PC-3 (cell line): Measurements from ENCODE around the gene CHRND. TPM values are rescaled to one million over a fixed set of nuclear protein-coding genes. Genes with fewer than 3 reads are reported as not detected.
A peak's percentile ranks its signal among the peaks of the same experiment; 100 is the strongest.

ENCODE experiments used
- ATAC-seq: fragments of 200-7000 bp; cut with Tn5 transposase; 2 replicates; pipeline ENCODE4 v1.9.1; 2020; ENCODE audit warnings: mild to moderate bottlenecking, moderate library complexity
- BruUV-seq: library from RNA; stranded (reverse); fragments of 400-500 nt; replicated peaks from 2 replicates; lab custom pipeline; 2021; lab: Mats Ljungman, UMichigan
- CTCF ChIA-PET: fragments of 300-600 bp; sonication (Branson Sonifier 250); formaldehyde crosslinking; loops from one replicate; lab custom pipeline; 2022; ENCODE audit warnings: antibody characterized with exemption; lab: Charles Lee
- POLR2A ChIA-PET: fragments of 300-600 bp; sonication (Branson Sonifier 250); formaldehyde crosslinking; loops from one replicate; lab custom pipeline; 2022; ENCODE audit warnings: antibody characterized with exemption; ENCODE audit not compliant: unreplicated experiment; lab: Charles Lee
- DNase-seq: peaks from one replicate; pipeline ENCODE4 v3.0.0-alpha.2; 2015
- H2AFZ ChIP-seq: fragments of 300-600 bp; sonication (generic); 2 replicates; pipeline ENCODE4 v1.6.0; 2016; ENCODE audit warnings: antibody characterized with exemption, low read length
- H3F3A ChIP-seq: fragments of 300-600 bp; sonication (generic); one replicate; pipeline ENCODE4 v1.6.0; 2017; ENCODE audit warnings: antibody characterized with exemption, low read length, control low read depth, mild to moderate bottlenecking; ENCODE audit not compliant: unreplicated experiment
- H3K27ac ChIP-seq: fragments of 300-600 bp; sonication (generic); 2 replicates; pipeline ENCODE4 v1.5.1; 2016; ENCODE audit warnings: mild to moderate bottlenecking, low read length
- H3K27me3 ChIP-seq: fragments of 300-600 bp; sonication (generic); 2 replicates; pipeline ENCODE4 v1.6.1; 2016; ENCODE audit warnings: low read length, mixed read lengths
- H3K36me3 ChIP-seq: fragments of 300-600 bp; sonication (generic); 2 replicates; pipeline ENCODE4 v1.6.1; 2016; ENCODE audit warnings: low read depth, mixed run types, low read length, mixed read lengths
- H3K4me1 ChIP-seq: fragments of 300-600 bp; sonication (generic); 2 replicates; pipeline ENCODE4 v1.5.1; 2016; ENCODE audit warnings: low read length; ENCODE audit not compliant: insufficient read depth
- H3K4me2 ChIP-seq: fragments of 300-600 bp; sonication (generic); 2 replicates; pipeline ENCODE4 v1.6.0; 2016; ENCODE audit warnings: low read length
- H3K4me3 ChIP-seq: fragments of 300-600 bp; sonication (generic); 2 replicates; pipeline ENCODE4 v1.5.1; 2016; ENCODE audit warnings: mild to moderate bottlenecking, low read length, mixed read lengths
- H3K79me2 ChIP-seq: fragments of 300-600 bp; sonication (generic); 2 replicates; pipeline ENCODE4 v1.6.1; 2017; ENCODE audit warnings: low read length, mixed read lengths
- H3K9ac ChIP-seq: fragments of 300-600 bp; sonication (generic); 2 replicates; pipeline ENCODE4 v1.6.0; 2016; ENCODE audit warnings: mild to moderate bottlenecking, low read length
- H3K9me2 ChIP-seq: fragments of 300-600 bp; sonication (generic); replicated peaks from 2 replicates; pipeline ENCODE4 v1.6.1; 2016; ENCODE audit warnings: mixed run types, low read length, mixed read lengths
- H3K9me3 ChIP-seq: fragments of 300-600 bp; sonication (generic); 2 replicates; pipeline ENCODE4 v1.6.1; 2016; ENCODE audit warnings: low read length, mixed read lengths
- H4K20me1 ChIP-seq: fragments of 300-600 bp; sonication (generic); 2 replicates; pipeline ENCODE4 v1.6.1; 2016; ENCODE audit warnings: low read length, mixed read lengths
- CTCF ChIP-seq: fragments of 300-600 bp; sonication (generic); conservative IDR thresholded peaks from 2 replicates; pipeline ENCODE4 v1.5.1; 2017; ENCODE audit warnings: antibody characterized with exemption, low read depth, mild to moderate bottlenecking, low read length
- EZH2 ChIP-seq: fragments of 300-600 bp; sonication (generic); IDR thresholded peaks from one replicate; pipeline ENCODE4 v1.6.1; 2017; ENCODE audit warnings: antibody characterized with exemption, mild to moderate bottlenecking, low read length; ENCODE audit not compliant: unreplicated experiment
- EZH2phosphoT487 ChIP-seq: fragments of 300-600 bp; sonication (generic); IDR thresholded peaks from 2 replicates; pipeline ENCODE4 v1.6.1; 2018; ENCODE audit warnings: mild to moderate bottlenecking, antibody characterized with exemption, low read length, borderline replicate concordance
- intact Hi-C: fragments of 100-400 bp; cut with micrococcal nuclease; formaldehyde crosslinking; loops from 2 replicates; pipeline ENCODE4 v1.9.0; 2023
- total RNA-seq: library from RNA; depleted of rRNA; stranded (reverse); fragments of >200 nt; gene quantifications from 2 replicates; pipeline ENCODE4 v1.2.3, GENCODE V29; 2014

Gene CHRND
- total RNA-seq, 1 experiment from 2014 or later = not detected

GRCh38 chr2:232571026-232571474, 45.1 kb downstream of the CHRND start:
- Histone ChIP-seq H3K79me2 (no peaks in the 10 kb centered on the region), H3K4me2 (no peak overlapping the region), H3K27ac (no peak overlapping the region), H3K9me2 (no peaks in the 10 kb centered on the region), H3F3A (no peaks in the 10 kb centered on the region), H3K9ac (no peak overlapping the region), H3K27me3 (no peaks in the 10 kb centered on the region), H4K20me1 (no peaks in the 10 kb centered on the region), H3K9me3 (no peaks in the 10 kb centered on the region), H3K36me3 (peaks cover 39% of the 10 kb centered on the region), H2AFZ (no peak overlapping the region), H3K4me1 (peaks cover 24% of the 10 kb centered on the region), H3K4me3 (no peak overlapping the region)
- no peak for TF ChIP-seq CTCF
- no peak for TF ChIP-seq EZH2phosphoT487
- no peak for TF ChIP-seq EZH2
- ChIA-PET POLR2A (no interaction called here), CTCF (no interaction called here)
- no TSS peak for BruUV-seq
- DNase-seq (no peak), ATAC-seq (no peak)
- intact Hi-C loops = no loop called here

GRCh38 chr2:232573042-232573441, 47.1 kb downstream of the CHRND start:
- Histone ChIP-seq H3K27me3 (no peaks in the 10 kb centered on the region), H3K27ac (no peak overlapping the region), H3K9me2 (no peaks in the 10 kb centered on the region), H4K20me1 (no peaks in the 10 kb centered on the region), H3K4me2 (no peak overlapping the region), H3K79me2 (no peaks in the 10 kb centered on the region), H3F3A (no peaks in the 10 kb centered on the region), H3K9me3 (no peaks in the 10 kb centered on the region), H3K4me1 (peaks cover 15% of the 10 kb centered on the region), H3K4me3 (no peak overlapping the region), H3K36me3 (peaks cover 29% of the 10 kb centered on the region), H3K9ac (no peak overlapping the region), H2AFZ (no peak overlapping the region)
- no TSS peak for BruUV-seq
- ATAC-seq = no peak
- POLR2A ChIA-PET = no interaction called here
- TF ChIP-seq CTCF = no peak
- no peak for TF ChIP-seq EZH2
- no peak for TF ChIP-seq EZH2phosphoT487
- DNase-seq = no peak
- intact Hi-C loops = no loop called here
- CTCF ChIA-PET = no interaction called here

- ChIA-PET POLR2A (no interaction called here), CTCF (no interaction called here)
- H2AFZ ChIP-seq = no peak overlapping the region
- H3K9ac ChIP-seq = no peak overlapping the region
- no peaks in the 10 kb centered on the region for H4K20me1 ChIP-seq
- TF ChIP-seq CTCF (no peak), EZH2phosphoT487 (no peak), EZH2 (no peak)
- no peaks in the 10 kb centered on the region for H3K9me3 ChIP-seq
- no peaks in the 10 kb centered on the region for H3K9me2 ChIP-seq
- H3K4me2 ChIP-seq = no peak overlapping the region
- H3K27me3 ChIP-seq = no peaks in the 10 kb centered on the region
- H3K36me3 ChIP-seq = peaks cover 23% of the 10 kb centered on the region
- no peak overlapping the region for H3K4me3 ChIP-seq
- BruUV-seq = no TSS peak
- H3F3A ChIP-seq = no peaks in the 10 kb centered on the region
- no peak; the same call in 1 of the 2 replicates for ATAC-seq
- H3K27ac ChIP-seq = peak overlapping the region; percentile 25
- DNase-seq = no peak
- intact Hi-C loops = no loop called here
- H3K79me2 ChIP-seq = no peaks in the 10 kb centered on the region
- peaks cover 8% of the 10 kb centered on the region; the same call in 1 of the 2 replicates for H3K4me1 ChIP-seq
These were observed 47.9 kb downstream of the CHRND start for GRCh38 chr2:232573771-232574435.
